CD4-positive, alpha-beta T cell (primary cell): Measurements from ENCODE around the gene ASTN2. TPM values are rescaled to one million over a fixed set of nuclear protein-coding genes. Genes with fewer than 3 reads are reported as not detected.

Source experiments
- ATAC-seq: fragments of 200-7000 bp; cut with Tn5 transposase; one replicate; pipeline ENCODE4 v1.10.0; 2022; ENCODE audit warnings: mild to moderate bottlenecking; ENCODE audit not compliant: poor library complexity
- CTCF ChIA-PET: fragments of 350-600 bp; sonication (Branson Sonifier 250); formaldehyde crosslinking; loops from one replicate; lab custom pipeline; 2021; ENCODE audit warnings: antibody characterized with exemption, inconsistent platforms; lab: Charles Lee
- POLR2A ChIA-PET: fragments of 350-600 bp; sonication (Branson Sonifier 250); formaldehyde crosslinking; loops from one replicate; lab custom pipeline; 2021; ENCODE audit warnings: antibody characterized with exemption, inconsistent platforms; lab: Charles Lee
- DNase-seq, 14 experiments: peaks; one replicate each; pipeline ENCODE4 v3.0.0-alpha.2; 2013 to 2020; ENCODE audit warnings: mixed read lengths in 2 of 14
- H3K27ac ChIP-seq, 2 donors: one replicate each; pipeline versions ENCODE4 v1.5.1 to v1.7.0; 2013; ENCODE audit warnings: low read length in 2 of 2, low read depth in 1 of 2, mild to moderate bottlenecking in 1 of 2
- H3K27me3 ChIP-seq, 2 experiments: 1 replicate in 1 of 2; 2 replicates in 1 of 2; pipeline versions ENCODE4 v1.6.1 to v1.7.0; 2013; ENCODE audit warnings: low read length in 2 of 2, control low read depth in 1 of 2, mild to moderate bottlenecking in 1 of 2, moderate library complexity in 1 of 2; ENCODE audit not compliant: insufficient read depth in 2 of 2, control insufficient read depth in 1 of 2
- H3K36me3 ChIP-seq: one replicate; pipeline ENCODE4 v1.6.1; 2013; ENCODE audit warnings: low read length, control low read depth; ENCODE audit not compliant: insufficient read depth
- H3K4me1 ChIP-seq: one replicate; pipeline ENCODE4 v1.6.1; 2013; ENCODE audit warnings: low read length, control low read depth; ENCODE audit not compliant: insufficient read depth
- H3K4me3 ChIP-seq: one replicate; pipeline ENCODE4 v1.5.1; 2013; ENCODE audit warnings: mild to moderate bottlenecking, low read length, moderate library complexity
- H3K9me3 ChIP-seq, 2 experiments: 1 replicate in 1 of 2; 2 replicates in 1 of 2; pipeline versions ENCODE4 v1.6.1 to v1.7.0; 2013; ENCODE audit warnings: low read length in 2 of 2, mild to moderate bottlenecking in 2 of 2, control low read depth in 1 of 2, moderate library complexity in 1 of 2; ENCODE audit not compliant: control insufficient read depth in 1 of 2, insufficient read depth in 1 of 2
- H3K27ac Mint-ChIP-seq: one replicate; pipeline ENCODE4 v1.8.0; 2020; ENCODE audit warnings: mixed read lengths
- H3K27me3 Mint-ChIP-seq: one replicate; pipeline ENCODE4 v1.8.0; 2021; ENCODE audit warnings: mixed read lengths
- H3K36me3 Mint-ChIP-seq: one replicate; pipeline ENCODE4 v1.8.0; 2021; ENCODE audit warnings: low read depth, mixed read lengths
- H3K4me1 Mint-ChIP-seq: one replicate; pipeline ENCODE4 v1.8.0; 2021; ENCODE audit warnings: low read depth, mixed read lengths
- H3K4me3 Mint-ChIP-seq: one replicate; pipeline ENCODE4 v1.8.0; 2020; ENCODE audit warnings: mild to moderate bottlenecking, mixed read lengths
- H3K9me3 Mint-ChIP-seq: one replicate; pipeline ENCODE4 v1.8.0; 2020; ENCODE audit warnings: mixed read lengths
- intact Hi-C, 2 experiments: fragments of 100-400 bp; cut with DNase I in 1 of 2; cut with micrococcal nuclease in 1 of 2; formaldehyde crosslinking; loops; one replicate each; pipeline versions ENCODE4 v1.15.1 to v1.9.0; 2023 to 2025; cut with DNase I, micrococcal nuclease
- total RNA-seq, 174 experiments: library from RNA in 2 of 174; stranded (reverse) in 2 of 174; gene quantifications; one replicate each; pipeline ENCODE4 v1.2.3 and lab custom pipeline; 2021 to 2026
- TF ChIP-seq, protein P1 (sequence below): fragments of 200-600 bp; IDR thresholded peaks from one replicate; pipeline ENCODE4 v1.8.0; 2022; ENCODE audit warnings: antibody characterized with exemption, mild to moderate bottlenecking

ASTN2 gene
- total RNA-seq, 2 experiments from 2014 or later = 2.3 to 2.4 TPM

DNA sequence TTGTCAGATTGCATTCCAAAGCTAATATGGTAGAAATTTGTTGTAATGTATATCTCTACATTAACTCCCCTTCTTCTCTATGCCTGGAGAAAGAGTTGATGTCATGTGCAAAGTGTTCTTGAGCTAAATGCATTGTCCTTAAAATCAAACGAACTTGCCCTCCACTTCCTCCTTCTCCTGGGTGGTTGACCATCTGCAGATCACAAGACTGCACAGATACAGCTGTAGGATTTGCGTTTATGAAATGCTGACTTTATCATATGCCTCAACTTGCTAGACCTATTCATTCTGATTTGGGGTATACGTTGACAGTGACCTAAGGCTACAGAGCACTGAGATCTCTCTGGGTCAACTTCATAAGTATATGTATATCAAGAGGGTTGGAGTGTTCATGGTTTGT lies 719.4 kb downstream of the ASTN2 start:
- ATAC-seq = no peak
- H3K4me3 Mint-ChIP-seq = no peak overlapping the region
- H3K27me3 ChIP-seq = no peaks in the 10 kb centered on the region
- peaks cover 4% of the 10 kb centered on the region for H3K9me3 Mint-ChIP-seq
- no peaks in the 10 kb centered on the region for H3K27me3 Mint-ChIP-seq
- H3K36me3 ChIP-seq = peaks cover 27% of the 10 kb centered on the region
- intact Hi-C loops = no loop called here
- ChIA-PET POLR2A (no interaction called here), CTCF (interaction anchor here (1.1 kb wide), 1 partner anchor 23 kb away, joined by 3 read pairs; no protein-coding TSS in a partner anchor)
- TF ChIP-seq, protein P1, sequence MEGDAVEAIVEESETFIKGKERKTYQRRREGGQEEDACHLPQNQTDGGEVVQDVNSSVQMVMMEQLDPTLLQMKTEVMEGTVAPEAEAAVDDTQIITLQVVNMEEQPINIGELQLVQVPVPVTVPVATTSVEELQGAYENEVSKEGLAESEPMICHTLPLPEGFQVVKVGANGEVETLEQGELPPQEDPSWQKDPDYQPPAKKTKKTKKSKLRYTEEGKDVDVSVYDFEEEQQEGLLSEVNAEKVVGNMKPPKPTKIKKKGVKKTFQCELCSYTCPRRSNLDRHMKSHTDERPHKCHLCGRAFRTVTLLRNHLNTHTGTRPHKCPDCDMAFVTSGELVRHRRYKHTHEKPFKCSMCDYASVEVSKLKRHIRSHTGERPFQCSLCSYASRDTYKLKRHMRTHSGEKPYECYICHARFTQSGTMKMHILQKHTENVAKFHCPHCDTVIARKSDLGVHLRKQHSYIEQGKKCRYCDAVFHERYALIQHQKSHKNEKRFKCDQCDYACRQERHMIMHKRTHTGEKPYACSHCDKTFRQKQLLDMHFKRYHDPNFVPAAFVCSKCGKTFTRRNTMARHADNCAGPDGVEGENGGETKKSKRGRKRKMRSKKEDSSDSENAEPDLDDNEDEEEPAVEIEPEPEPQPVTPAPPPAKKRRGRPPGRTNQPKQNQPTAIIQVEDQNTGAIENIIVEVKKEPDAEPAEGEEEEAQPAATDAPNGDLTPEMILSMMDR = no peak
- peaks cover 52% of the 10 kb centered on the region for H3K4me1 Mint-ChIP-seq
- no peak overlapping the region for H3K27ac Mint-ChIP-seq
- H3K4me3 ChIP-seq = no peak overlapping the region
- no peak overlapping the region for H3K27ac ChIP-seq
- H3K9me3 ChIP-seq = peaks cover 0 to 5% of the 10 kb centered on the region in 2 experiments
- no peaks in the 10 kb centered on the region for H3K4me1 ChIP-seq
- peaks cover 56% of the 10 kb centered on the region for H3K36me3 Mint-ChIP-seq
- DNase-seq = no peak

DNA sequence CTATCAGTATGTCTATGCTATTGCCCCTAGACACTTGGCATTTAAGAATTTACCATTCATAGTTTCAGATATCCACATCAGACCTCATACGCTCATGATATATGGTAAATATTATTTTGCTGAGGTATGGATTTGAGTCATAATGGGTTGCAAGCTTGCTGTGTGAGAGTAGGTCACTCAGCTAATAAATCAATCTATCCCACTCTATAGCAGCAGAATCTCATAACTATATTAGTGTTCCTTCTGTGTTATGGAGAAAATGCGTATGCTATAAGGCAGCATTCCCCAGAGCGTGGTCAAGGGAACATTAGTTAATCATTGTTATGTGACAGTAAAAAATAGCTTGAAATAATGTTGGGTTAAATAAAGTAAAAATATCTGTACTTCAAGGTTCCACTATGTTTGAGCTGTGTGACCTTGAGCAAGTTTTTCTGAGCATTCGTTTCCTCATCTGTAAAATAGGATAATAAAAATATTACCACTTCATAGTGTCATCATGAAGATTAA lies 720.0 kb downstream of the ASTN2 start:
- Mint-ChIP-seq H3K27me3 (no peaks in the 10 kb centered on the region), H3K27ac (no peak overlapping the region), H3K4me3 (no peak overlapping the region), H3K36me3 (peaks cover 50% of the 10 kb centered on the region), H3K4me1 (peaks cover 52% of the 10 kb centered on the region), H3K9me3 (no peaks in the 10 kb centered on the region)
- DNase-seq (no peak), ATAC-seq (no peak)
- peaks cover 0 to 5% of the 10 kb centered on the region in 2 experiments for H3K9me3 ChIP-seq
- intact Hi-C loops = no loop called here
- ChIA-PET POLR2A (no interaction called here), CTCF (interaction anchor here (1.1 kb wide), 1 partner anchor 23 kb away, joined by 3 read pairs; no protein-coding TSS in a partner anchor)
- H3K4me3 ChIP-seq = no peak overlapping the region
- peaks cover under 1% of the 10 kb centered on the region for H3K4me1 ChIP-seq
- H3K27me3 ChIP-seq = no peaks in the 10 kb centered on the region
- TF ChIP-seq, protein P1 = no peak
- H3K27ac ChIP-seq = no peak overlapping the region
- H3K36me3 ChIP-seq = peaks cover 21% of the 10 kb centered on the region

DNA sequence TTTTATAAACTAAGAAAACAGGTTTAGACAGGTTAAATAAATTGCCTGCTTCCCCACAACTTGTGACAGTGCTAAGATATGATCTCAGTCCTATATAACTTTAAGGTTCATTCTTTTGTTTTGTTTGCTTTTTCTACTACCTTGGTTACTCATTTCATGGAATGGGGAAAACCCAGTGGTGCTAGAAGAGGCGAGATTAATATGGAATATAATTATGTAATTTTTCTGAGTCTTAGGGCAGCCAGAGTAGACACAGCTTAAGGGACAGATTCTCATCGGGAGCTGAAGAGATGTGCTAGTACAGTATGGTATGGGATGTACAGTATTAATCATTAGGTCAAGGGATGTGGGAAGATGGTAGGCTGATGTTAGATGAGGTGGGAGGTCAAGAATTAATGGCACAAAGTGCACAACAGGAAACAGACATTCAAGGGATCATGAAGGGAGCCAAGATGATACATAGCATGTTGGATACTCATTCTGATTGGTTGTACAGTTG lies 721.6 kb downstream of the ASTN2 start:
- peaks cover 67% of the 10 kb centered on the region for H3K4me1 Mint-ChIP-seq
- H3K4me3 ChIP-seq = no peak overlapping the region
- H3K36me3 ChIP-seq = peaks cover 8% of the 10 kb centered on the region
- POLR2A ChIA-PET = no interaction called here
- H3K9me3 Mint-ChIP-seq = no peaks in the 10 kb centered on the region
- H3K27me3 ChIP-seq = no peaks in the 10 kb centered on the region
- DNase-seq (no peak), ATAC-seq (no peak)
- TF ChIP-seq, protein P1 = no peak
- no peak overlapping the region for H3K27ac ChIP-seq
- CTCF ChIA-PET = interaction anchor here (0.8 kb wide), 1 partner anchor 244 kb away, joined by 3 read pairs; no protein-coding TSS in a partner anchor
- H3K27ac Mint-ChIP-seq = no peak overlapping the region
- peaks cover 13% of the 10 kb centered on the region for H3K4me1 ChIP-seq
- intact Hi-C loops = no loop called here
- peaks cover 0 to 5% of the 10 kb centered on the region in 2 experiments for H3K9me3 ChIP-seq
- no peaks in the 10 kb centered on the region for H3K27me3 Mint-ChIP-seq
- H3K4me3 Mint-ChIP-seq = no peak overlapping the region
- H3K36me3 Mint-ChIP-seq = peaks cover 35% of the 10 kb centered on the region
